SK-N-DZ (cell line): ENCODE results near the gene SF3B4.
"Not testable (repeated sequence)": the region's sequence is repeated elsewhere in the genome, so short reads cannot be mapped to it uniquely, and the experiment has no call there.

ENCODE experiments used
- DNase-seq: peaks from one replicate; pipeline ENCODE4 v3.0.0-alpha.2; 2015; ENCODE audit warnings: low spot score

Gene SF3B4

DNA sequence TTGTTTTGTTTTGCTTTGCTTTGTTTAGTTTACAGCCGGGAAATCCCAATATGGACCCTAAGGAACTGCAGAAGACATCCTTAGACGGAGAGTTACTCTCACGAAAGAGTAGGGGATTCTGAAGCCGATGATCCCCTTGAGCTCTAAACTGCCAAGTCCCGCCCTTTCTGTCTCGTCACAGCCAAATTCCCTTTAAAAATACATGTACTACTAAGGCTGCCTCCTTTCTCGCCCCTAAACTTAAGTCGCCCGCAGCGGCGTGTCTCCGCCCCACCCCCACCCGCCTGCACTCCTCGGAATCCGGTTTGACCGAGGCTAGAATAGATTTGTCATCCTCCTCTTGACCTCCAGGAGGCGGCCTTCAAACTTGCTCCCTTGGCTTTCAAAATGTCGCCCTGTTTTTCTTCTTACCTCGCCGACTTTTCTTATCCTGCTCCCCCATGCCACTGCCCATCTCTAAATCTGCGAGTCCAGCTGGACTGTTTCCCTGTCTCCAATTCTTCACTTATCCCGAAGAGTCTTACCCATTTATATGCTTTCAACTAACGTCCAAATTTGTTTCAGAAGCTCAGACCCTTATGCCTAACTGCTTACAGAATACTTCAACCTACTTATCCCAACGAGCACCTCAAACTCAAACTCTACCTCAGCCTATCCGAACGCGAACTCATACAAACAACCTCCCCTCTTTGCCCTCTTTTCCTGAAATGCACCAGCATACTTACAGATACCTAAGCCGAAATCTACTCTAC lies 39.2 kb downstream of the SF3B4 start:
- peak; percentile 92 for DNase-seq

DNA sequence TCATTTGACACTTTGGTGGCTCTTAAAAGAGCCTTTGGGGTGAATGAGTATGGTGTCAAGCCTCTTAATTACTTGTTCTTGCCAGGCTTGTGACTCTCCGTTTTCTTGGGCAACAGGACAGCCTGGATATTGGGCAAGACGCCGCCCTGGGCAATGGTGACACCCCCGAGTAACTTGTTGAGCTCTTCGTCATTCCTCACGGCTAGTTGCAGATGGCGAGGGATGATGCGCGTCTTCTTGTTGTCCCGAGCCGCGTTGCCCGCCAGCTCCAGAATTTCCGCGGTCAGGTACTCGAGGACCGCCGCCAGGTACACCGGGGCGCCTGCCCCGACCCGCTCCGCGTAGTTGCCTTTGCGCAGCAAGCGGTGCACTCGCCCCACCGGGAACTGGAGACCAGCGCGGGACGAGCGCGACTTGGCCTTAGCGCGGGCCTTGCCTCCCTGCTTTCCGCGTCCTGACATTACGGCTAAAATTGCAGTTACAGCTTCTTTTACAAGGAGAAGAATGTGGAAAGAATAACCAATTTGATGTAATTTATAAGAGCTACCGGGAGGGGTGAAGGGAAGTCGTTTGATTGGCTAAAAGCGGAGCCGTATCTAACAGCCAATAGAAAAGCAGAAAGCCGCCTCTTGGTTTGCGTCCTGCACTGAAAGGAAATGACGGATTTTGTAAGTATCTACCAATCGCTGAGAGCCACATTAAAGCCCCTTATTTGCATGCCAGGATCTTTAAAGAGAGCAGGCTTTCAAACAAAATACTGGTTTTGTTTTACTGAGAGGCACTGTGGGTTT lies 40.0 kb downstream of the SF3B4 start:
- peak; percentile 100 for DNase-seq

DNA sequence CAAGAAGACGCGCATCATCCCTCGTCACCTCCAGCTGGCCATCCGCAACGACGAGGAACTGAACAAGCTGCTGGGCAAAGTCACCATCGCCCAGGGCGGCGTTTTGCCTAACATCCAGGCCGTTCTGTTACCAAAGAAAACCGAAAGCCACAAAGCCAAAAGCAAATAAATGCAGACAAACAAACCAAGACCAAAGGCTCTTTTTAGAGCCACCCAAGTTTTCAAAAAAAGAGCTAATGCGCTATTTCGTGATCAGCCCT lies 40.5 kb downstream of the SF3B4 start:
- DNase-seq, result not testable (repeated sequence)

DNA sequence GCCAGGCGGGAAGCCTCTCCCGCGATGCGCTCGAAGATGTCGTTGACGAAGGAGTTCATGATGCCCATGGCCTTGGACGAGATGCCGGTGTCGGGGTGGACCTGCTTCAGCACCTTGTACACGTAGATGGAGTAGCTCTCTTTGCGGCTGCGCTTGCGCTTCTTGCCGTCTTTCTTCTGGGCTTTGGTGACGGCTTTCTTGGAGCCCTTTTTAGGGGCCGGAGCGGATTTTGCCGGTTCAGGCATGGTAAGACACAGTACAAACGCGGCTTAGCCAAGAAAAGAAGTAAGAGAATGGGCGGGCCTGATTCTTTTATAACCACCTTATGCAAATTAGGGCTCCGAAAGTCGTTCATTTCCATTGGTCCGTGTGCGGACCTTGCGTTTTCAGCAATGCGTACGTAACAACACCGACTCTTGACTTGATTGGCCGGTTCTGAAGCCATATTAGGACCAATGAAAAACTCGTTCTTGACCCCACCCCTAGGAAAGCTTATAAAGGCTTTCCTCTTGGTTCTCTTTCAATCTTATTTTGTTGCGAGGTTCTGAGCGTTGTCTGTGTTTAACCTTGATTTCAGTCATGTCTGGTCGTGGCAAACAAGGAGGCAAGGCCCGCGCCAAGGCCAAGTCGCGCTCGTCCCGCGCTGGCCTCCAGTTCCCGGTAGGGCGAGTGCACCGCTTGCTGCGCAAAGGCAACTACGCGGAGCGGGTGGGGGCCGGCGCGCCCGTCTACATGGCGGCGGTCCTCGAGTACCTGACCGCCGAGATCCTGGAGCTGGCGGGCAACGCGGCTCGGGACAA lies 41.0 kb downstream of the SF3B4 start:
- DNase-seq, result peak; percentile 100

DNA sequence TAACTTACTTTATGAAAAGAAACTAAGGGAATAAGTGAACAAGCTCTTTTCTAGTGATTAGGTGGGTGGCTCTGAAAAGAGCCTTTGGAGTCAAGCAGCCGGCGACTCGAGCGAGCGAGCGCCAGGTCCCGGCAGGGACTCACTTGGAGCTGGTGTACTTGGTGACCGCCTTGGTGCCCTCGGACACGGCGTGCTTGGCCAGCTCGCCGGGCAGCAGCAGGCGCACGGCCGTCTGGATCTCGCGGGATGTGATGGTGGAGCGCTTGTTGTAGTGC lies 41.5 kb downstream of the SF3B4 start:
- DNase-seq, result not testable (repeated sequence)

DNA sequence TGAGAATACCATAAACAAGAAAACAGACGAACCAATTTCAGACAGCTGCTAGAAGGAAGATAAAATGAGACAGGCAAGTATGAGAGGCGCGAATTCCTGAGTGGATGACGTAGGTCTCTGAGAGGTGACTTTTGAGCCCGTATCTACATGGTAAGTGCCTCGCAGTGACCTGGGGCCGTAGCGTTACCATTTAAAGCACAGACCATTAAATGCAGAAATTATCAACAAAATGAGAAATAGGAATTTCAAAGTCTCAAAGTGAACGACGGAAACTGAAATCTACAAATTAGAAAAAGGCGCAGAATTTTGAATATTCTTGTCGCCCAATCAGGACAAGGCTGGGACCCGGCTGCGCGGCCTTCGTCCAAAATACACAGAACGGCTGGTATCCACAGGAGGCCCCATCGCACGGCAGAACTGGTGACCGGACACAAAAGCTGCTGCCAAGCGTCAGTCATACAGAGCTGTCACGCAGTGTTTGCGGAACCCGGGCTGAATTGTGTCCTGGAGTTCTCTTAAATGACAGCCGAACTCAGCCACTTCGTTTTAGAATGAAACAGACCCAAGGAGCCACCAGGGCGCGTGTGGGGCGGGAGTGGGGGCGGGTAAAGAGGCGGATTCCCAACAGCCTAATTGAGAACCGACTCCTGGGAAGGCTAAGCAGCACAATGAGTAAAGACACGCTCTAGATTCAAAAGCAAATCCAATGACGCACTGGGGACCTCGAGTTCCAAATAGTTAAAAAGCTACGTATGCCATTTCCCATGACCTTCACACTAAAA lies 42.1 kb downstream of the SF3B4 start:
- DNase-seq, result peak; percentile 87

DNA sequence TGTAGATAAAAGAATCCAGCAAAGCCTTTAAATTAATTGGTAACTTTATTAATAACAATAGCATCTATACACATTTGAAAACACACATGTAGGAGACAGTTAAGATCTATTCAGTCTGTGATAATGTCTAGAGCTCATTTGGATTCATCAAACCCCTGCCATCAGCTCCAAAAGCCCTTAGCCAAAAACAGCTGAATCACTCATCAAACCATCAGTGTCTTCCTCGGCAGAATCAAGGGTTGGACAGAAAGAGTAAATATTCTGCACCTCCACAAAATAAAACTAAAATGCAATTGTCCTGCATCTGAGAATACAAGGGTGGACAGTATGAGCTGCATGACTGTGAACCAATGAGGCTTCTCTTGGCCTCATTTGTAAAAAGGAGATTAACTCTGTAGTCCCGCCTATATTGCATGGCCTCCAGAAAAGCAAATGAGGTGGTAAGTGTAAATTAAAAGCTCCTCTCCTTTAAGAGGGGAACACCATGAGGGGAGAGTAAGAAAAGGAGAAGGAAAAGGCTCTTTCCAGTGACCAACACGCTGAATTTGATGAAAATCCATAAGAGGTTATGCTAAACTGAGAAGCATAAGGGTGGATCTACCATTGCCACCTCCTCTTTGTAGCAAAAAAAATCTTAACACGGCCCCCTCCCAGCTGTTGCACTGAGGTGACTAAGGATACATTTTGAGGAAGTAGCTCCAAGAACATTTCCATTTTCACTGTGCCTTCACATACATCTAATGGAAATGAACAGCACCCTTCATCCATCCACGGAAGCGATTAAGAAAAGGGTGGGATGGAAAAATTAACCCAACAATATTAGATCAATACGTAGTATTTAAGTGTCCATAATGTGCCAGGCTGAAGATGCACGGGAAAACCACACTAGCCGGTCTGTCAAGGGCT lies 42.9 kb downstream of the SF3B4 start:
- peak; percentile 67 for DNase-seq

DNA sequence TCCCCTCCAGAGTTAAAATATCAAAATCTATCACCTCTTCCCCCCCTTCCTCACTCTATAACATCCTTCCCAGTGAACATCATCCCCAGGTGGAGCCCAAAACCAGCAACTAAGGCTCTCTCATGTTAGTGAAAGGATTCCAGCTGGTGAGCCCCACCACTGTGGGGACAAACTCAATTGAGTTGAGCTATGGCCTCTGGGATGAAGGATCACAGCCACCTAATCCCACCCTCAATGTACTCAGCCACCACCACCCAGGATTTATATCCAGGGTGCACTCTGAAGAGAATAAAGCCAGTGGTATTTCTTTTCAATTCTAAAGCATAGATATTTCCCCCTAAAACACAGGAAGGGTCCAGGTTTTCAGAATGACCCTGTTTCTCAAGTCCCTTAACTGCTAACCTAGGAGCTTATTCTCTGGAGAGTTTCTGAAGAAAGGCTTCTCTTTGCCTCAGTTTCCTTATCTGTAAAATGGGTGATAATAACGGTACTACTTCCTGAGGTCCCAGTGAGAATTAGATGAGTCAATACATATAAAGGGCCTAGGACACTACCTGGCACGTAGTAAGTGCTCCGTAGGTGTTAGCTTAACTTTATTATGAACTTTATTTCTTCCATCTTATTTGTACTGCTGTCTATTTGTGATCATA lies 43.9 kb downstream of the SF3B4 start:
- no peak for DNase-seq

DNA sequence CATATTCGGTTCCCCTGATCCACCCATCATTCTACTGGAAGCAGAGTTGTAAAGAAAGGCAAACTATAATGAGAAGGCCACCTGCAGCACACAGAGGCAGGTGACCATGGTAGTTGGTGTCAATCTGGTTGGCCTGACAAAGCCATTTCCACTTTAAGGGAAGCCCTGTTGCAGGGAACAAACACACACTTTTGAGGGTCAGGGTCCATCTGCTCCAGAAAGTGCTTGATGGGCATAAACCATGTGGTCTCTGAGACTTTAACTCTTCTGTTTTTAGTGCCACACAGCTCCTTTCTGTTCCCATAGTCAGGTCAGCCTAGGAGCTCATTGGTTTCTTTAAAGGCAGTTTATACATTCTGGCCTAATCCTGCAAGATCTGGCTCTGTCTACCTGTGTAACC lies 45.7 kb downstream of the SF3B4 start:
- DNase-seq, result no peak

DNA sequence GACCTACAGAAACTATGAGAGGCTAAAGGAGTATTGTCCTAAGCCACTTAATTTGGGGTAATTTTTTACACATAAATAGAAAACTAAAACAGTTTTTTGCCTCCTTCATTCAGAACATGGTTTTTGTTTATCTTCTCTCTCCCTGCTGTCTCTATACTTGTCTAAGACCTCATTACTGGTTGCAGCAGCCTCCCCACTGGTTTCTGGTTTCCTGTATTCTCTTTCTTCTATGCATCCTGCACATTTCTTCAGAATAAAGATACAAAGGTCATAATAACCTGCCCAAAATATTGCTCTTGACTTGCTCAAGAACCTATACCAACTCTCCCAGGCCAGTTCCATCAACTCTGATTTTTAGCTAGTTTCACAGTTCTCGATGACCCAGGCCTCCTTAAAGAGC lies 48.0 kb downstream of the SF3B4 start:
- DNase-seq, result no peak

DNA sequence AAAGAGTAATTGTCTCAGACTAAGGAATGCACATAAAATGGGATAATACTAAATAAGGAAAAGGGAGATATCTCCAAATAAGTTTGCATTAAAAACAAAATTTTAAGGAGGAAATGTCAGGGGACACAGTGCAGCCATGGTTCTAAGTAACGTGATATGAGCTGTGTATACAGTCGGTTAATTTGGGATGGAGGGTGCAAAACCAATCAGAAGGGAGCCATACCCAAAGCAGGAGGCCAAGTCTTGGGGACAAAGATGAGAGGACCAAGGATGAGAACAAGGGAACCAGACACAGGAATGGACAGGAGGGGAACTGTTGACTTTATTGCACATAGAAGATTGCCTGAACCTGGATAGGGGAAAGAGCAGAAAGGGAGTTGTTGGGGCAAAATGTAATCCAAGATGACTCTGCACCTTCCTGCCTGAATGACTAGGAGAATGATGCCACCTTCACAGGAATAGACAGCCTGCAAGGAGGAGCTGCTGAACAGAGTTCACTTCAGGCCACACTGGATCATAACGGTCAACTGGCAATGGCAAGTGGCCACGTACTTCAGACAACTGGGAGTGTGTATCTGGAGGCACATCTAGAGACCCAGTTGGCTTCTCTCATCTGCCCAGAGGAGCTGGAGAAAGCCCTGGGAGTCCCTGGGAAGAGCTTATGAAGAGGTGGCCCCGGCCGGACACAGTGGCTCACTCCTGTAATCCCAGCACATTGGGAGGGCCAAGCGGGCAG lies 50.2 kb downstream of the SF3B4 start:
- no peak for DNase-seq
